Activated effector memory CD4-positive, alpha-beta T cell treated with Interleukin-2 at 50 U/mL for 16 hours (primary cell): ENCODE results near the gene SIK2.
"Not testable (repeated sequence)": the region's sequence is repeated elsewhere in the genome, so short reads cannot be mapped to it uniquely, and the experiment has no call there.

Experiments used
- DNase-seq: peaks from one replicate; pipeline ENCODE4 v3.0.0-alpha.2; 2020

The SIK2 gene

DNA sequence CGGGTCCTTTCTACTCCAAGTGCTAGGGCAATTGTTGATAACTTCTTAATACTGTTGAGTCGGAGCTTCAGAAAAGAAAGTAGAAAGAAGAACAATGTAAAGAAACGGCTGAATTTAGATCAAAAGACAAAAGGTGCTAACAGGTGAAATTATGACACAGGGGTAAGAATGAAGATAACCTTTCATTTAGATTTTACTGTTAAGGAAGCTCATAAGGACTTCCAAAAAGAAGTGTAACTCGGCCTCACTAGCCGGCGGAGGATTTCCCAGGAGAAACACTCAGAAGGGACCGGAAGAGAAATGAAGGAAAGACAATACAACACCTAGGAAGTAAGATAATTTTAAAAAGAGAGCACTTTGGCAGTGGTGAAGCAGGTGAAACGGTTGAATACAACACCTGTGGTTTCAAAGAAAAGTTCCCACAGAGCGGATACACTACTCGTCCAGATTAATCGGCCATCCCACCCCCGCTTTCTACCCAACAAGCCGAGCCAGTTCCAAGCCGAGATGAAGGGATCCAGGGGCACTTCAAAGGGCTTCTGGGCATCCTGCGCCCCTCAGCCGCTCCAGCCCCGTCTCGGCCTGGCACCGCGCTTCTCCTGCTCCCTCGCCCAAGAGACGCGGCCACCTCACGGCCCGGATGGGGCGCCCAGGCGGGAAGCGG lies 163.2 kb downstream of the SIK2 start:
- no peak for DNase-seq

DNA sequence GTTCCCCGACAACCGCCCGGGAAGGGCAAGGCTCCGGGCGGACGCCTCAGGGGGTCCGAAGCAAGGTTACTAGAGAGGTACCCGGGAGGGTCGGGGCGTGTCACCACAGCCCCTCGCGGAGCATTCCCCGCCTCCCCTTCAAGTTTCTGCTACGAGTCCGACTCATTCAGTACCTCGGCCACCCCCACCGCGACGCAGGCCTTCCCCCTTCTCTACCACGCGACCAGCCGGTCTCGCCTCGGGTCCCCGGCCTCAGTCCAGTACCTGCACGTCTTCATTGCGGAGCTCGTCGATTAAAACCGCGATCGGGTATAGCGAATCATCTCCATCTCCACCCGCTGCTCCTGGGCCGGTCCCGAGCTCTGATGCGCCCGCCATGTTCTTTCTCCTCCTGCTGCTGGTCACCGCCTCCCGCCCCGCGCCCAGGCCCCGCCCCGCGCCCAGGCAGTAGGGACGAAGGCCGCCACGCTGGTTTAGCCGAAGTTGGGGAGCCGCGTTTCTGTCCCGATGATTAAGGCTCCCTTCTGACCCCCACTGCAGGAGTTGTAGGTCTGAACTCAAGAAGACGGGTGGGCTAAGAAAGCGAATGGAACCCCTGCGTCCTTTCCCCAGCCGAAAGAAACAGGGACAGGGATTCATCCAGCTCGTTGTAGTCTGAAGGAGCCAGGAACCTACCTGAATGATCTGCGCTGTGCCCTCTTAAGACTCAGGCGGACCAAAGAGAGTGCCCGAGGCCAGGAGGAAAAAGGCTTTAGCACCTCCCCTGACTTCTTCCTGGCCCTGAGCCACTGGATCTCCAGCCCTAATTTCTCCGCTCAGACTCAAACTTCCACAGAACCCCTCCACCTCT lies 164.0 kb downstream of the SIK2 start, which contains the start of gene PPP2R1B:
Gene PPP2R1B (minus strand): TSS at position 406 of the 850 bp plus-strand sequence. CDS start 28 bp downstream, at position 378.
- peak; percentile 62 for DNase-seq

DNA sequence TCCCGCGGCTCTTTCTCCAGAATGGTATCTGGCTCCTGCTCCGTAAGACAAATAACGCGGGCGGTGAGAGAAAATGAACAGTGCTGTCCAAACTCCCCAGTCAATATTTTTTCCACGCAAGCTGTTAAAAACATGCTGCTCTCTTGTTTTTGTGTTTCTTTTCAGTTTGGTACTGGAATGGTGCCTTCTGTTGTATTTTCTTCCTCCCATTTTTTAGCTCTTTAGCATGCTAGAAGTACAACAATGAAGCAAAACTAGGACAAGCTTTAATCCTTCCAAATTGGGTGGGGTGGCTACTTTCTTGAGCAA lies 164.5 kb downstream of the SIK2 start:
- DNase-seq: no peak

DNA sequence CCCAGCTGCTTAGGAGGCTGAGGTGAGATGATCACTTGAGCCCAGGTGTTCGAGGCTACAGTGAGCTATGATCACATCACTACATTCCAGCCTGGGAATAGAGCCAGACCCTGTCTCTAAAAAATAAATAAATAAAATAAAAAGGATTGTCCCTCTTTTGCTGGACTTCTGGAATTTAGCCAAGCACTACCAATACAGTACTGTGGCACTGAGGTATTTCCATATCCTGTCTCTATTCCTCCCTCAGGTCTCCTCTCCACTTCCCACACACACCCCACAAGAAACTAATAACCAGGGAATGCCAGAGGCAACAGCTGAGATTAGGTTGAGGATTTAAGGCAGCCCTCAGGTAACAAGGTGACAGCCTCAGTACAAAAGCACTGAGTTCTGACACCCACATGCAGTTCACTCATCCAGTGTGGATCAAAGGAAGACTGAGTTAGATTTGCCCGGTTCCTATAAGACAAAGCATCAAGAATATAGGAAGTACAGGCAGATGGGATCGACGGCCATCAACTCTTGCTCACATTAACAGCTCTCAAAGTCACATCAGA lies 168.4 kb downstream of the SIK2 start:
- DNase-seq: no peak

DNA sequence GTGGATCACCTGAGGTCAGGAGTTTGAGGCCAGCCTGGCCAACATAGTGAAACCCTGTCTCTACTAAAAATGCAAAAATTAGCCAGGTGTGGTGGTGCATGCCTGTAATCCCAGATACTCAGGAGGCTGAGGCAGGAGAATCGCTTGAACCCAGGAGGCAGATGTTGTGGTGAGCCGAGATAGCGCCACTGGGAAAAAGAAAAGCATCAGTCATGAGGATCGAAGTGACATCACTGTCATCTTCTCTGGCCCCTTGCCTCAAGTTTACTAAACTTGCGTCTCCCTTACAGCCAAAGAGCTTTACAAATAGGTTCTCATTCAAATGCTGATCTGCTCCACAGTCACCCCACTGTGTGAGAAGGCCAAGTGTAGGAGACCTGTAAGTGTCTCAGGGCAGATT lies 169.0 kb downstream of the SIK2 start:
- DNase-seq: not testable (repeated sequence)

DNA sequence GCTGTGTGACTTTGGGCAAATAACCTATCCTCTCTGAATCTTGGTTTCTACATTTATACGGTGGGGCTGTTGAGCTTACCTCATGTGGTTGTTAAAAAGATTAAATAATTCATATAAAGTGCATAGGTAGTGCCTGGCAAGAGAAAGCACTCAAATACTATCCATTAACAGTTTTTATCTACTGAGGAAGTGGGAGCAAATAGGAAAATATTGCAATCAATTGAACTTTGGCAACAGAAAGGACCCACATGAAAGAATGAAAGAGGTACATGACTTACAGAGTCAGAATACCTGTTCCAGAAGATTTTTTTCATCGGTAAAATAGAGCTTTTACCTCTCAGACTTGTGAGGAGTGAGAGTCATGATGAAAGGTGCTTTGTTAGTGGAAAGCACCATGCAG lies 170.3 kb downstream of the SIK2 start:
- no peak for DNase-seq

DNA sequence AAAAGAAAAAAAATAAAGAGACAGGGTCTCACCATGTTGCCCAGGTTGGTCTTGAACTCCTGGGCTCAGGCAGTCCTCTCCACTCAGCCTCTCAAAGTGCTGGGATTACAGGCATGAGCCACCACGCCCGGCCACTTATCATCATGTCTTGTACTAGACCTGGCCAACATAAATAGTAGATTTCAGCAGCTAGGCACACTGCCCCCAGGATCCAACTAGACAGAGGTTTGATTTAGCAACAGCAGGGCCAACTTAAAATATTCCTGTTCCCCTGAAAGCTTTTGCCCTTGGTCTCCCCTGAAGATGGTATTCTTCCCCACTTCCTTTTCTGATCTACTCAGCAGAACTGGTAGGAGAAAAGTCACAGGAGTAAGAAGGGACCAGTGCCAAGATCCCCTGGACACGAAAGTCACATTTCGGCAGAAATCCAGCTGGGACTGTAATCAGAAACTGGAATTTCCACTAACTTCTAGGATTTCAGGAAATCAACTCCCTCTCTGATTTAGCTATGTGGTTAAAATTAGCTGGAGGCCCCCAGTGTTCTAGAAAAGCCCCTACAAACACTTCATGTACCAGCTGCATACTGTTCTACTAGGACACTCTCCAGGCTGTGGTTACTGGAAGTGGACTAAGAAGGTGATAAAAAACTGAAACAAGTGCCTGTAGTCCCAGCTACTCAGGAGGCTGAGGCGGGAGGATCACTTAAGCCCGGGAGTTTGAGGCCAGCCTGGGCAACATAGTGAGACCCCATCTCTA lies 172.9 kb downstream of the SIK2 start:
- DNase-seq: no peak

DNA sequence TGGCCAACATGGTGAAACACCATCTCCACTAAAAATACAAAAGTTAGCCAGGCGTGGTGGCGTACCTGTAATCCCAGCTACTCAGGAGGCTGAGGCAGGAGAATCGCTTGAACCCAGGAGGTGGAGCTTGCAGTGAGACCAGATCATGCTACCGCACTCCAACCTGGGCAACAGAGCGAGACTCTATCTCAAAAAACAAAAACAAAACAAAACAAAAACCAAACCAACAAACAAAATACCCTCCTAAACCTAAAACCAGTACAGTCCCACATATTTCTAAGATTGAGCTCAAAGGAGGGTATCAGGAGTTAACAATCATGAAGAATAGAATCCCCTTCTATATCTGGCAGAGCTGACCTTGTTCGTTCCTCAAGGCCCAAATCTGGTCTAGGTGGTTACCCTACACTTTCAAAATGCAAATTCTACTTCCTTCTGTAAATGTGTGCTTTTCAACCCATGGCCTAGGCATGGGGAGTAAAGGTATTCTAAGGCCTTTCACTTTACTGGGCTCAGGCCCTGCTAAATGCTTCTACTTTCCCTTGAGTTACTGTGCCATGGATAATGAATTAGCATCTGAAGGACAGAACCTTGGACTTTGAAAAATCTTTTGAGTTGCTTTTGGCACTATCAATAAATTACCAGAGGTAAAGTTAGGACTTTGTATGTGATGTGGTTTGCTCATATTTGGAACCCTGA lies 174.3 kb downstream of the SIK2 start:
- no peak for DNase-seq

DNA sequence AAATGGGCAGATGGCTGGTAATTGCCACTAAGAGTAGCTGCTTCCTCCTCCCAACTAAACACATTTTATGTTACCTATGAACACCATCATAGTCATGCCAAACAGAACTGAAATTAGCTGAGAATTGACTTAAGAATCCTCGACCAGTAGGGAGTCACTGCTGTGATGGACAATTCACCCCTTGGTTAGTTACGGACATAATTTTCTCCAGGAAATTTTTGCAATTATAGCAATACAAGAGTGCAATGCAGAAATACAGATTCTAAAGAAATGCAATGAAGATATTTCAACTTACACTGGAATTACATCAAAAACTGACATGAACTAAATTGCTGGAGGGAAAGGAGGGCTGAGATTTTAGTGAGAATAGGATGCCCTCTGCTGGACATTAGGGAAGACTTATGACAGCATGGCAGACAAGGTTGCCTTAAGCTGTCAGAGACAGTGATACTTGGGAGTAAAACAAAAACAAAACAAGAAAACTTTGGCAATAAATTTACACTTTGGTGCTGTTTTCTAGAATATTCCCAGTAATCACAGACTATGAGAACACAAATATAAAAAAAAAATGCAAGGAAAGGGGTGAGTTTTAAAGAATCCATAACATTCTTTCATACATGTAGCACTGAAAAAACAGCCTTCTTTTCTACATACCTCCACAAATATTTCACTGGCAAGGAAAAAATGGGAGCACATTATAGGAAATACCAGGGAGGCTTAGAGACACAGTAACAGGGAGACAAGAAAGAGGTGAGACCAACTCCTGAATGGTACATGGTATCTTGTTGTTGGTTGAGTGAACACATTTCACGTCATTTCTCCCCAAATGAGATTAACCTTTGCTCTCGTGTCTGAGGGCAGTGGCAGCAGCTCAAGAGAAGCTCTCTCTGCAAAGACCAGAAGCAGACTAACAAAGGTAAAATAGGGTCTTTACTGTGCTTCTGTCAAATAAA lies 175.1 kb downstream of the SIK2 start:
- no peak for DNase-seq

DNA sequence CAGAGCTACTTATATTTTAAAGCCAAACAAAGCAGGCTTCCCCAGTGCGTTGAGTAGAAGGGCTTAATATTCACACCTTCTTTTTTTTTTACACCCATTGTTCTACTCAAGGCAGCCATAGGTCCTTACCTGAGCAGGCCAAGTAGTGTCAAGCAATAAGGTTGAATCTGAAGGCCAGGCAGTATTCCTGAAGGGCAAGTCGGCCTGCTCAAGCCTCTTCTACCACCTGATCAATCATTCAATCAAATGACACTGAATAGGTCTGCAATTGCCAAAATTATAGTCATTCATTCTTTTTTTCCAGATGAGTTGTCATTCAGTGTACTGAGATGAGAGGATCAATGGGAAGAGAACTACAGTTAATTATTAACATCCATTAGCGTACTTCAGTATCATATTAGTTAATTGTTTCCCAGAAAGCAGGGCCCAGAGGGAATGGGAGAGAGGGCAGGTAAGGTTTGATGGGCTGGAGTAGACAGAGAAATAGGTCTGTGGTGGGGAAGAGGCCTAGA lies 175.9 kb downstream of the SIK2 start:
- DNase-seq: no peak

DNA sequence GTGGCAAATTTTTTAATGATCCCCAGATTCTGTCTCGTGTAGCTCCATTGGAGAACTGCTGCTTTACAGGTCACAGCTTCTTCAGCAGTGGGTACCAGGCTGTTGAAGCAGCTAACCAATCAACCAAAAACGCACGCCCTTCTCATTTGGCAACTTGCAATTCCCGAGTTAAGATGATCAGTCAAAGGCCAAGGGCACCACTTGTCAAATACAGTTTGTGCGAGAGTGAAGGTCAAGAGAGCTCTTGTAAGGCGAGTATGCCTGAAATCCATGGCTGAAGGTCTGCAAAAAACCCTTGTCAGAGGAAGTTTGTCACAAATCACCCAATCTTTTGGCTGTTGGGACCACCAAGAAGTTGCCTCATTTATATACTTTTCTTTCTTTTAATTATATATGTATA lies 176.9 kb downstream of the SIK2 start:
- no peak for DNase-seq
